Upper lobe of left lung (tissue), 4 donors: ENCODE measurements around the gene MCUB.

Experiments
- POLR2A ChIP-seq, 4 donors: fragments of 450-650 bp; IDR thresholded peaks; one replicate each; pipeline ENCODE4 v1.5.1; 2016 to 2017; ENCODE audit warnings: antibody characterized with exemption in 4 of 4, mild to moderate bottlenecking in 2 of 4
- POLR2AphosphoS5 ChIP-seq, 2 donors: sonication (generic); formaldehyde crosslinking; IDR thresholded peaks; one replicate each; pipeline ENCODE4 v1.5.1; 2017; ENCODE audit warnings: antibody characterized with exemption in 2 of 2

- TF ChIP-seq POLR2AphosphoS5 (IDR thresholded peaks at IDR 0.05) (no peak), POLR2A (IDR thresholded peaks at IDR 0.05) (no peak)
Observed at GRCh38 chr4:109589605-109590004, 29.6 kb downstream of the MCUB start.
